DND-41 (cell line): ENCODE results near the gene BAG5.
"Not testable (repeated sequence)": the region's sequence is repeated elsewhere in the genome, so short reads cannot be mapped to it uniquely, and the experiment has no call there.

Experiments
- ATAC-seq: fragments of 200-7000 bp; cut with Tn5 transposase; 3 replicates; pipeline ENCODE4 v1.9.1; 2021; ENCODE audit warnings: low read depth; ENCODE audit not compliant: insufficient read depth
- DNase-seq: peaks from one replicate; pipeline ENCODE4 v3.0.0-alpha.2; 2020
- H2AFZ ChIP-seq: 2 replicates; pipeline ENCODE4 v1.6.0; 2012; ENCODE audit warnings: low read depth, low read length
- H3K27ac ChIP-seq: 2 replicates; pipeline ENCODE4 v1.5.1; 2012; ENCODE audit warnings: low read length, inconsistent platforms
- H3K27me3 ChIP-seq: fragments of 200-600 bp; sonication (generic); 2 replicates; pipeline ENCODE4 v1.6.0; 2012; ENCODE audit warnings: low read length, mild to moderate bottlenecking, inconsistent platforms; ENCODE audit not compliant: insufficient read depth, poor library complexity
- H3K36me3 ChIP-seq: 2 replicates; pipeline ENCODE4 v1.5.1; 2012; ENCODE audit warnings: low read length, inconsistent platforms; ENCODE audit not compliant: insufficient read depth
- H3K4me1 ChIP-seq: 2 replicates; pipeline ENCODE4 v1.5.1; 2012; ENCODE audit warnings: mild to moderate bottlenecking, low read length; ENCODE audit not compliant: insufficient read depth
- H3K4me2 ChIP-seq: 2 replicates; pipeline ENCODE4 v1.6.0; 2012; ENCODE audit warnings: mild to moderate bottlenecking, moderate library complexity, low read length, inconsistent platforms; ENCODE audit not compliant: insufficient read depth
- H3K4me3 ChIP-seq, 2 experiments: fragments of 200-600 bp in 1 of 2; shearing (Covaris generic) in 1 of 2; 2 replicates each; pipeline ENCODE4 v1.5.1; 2012 to 2016; ENCODE audit warnings: inconsistent platforms in 2 of 2, low read length in 2 of 2, mild to moderate bottlenecking in 2 of 2, low read depth in 1 of 2, moderate library complexity in 1 of 2
- H3K79me2 ChIP-seq: 2 replicates; pipeline ENCODE4 v1.6.0; 2012; ENCODE audit warnings: low read length, inconsistent platforms; ENCODE audit not compliant: insufficient read depth
- H3K9ac ChIP-seq: 2 replicates; pipeline ENCODE4 v1.6.0; 2012; ENCODE audit warnings: low read depth, mild to moderate bottlenecking, inconsistent platforms, low read length, moderate library complexity
- H3K9me3 ChIP-seq: 2 replicates; pipeline ENCODE4 v1.5.1; 2012; ENCODE audit warnings: low read length, moderate library complexity, mild to moderate bottlenecking, inconsistent platforms; ENCODE audit not compliant: insufficient read depth, severe bottlenecking
- H4K20me1 ChIP-seq: 2 replicates; pipeline ENCODE4 v1.6.0; 2012; ENCODE audit warnings: low read length; ENCODE audit not compliant: insufficient read depth
- EZH2 ChIP-seq: IDR thresholded peaks from 3 replicates; pipeline ENCODE4 v1.6.1; 2012; ENCODE audit warnings: borderline replicate concordance, low read depth, mild to moderate bottlenecking, moderate library complexity, low read length, inconsistent platforms; ENCODE audit not compliant: severe bottlenecking
- TF ChIP-seq, protein P1 (sequence below): IDR thresholded peaks from 2 replicates; pipeline ENCODE4 v1.5.1; 2012; ENCODE audit warnings: borderline replicate concordance, low read length, moderate library complexity, mild to moderate bottlenecking; ENCODE audit not compliant: poor library complexity, severe bottlenecking; ENCODE audit errors: extremely low read depth

Gene BAG5, protein sequence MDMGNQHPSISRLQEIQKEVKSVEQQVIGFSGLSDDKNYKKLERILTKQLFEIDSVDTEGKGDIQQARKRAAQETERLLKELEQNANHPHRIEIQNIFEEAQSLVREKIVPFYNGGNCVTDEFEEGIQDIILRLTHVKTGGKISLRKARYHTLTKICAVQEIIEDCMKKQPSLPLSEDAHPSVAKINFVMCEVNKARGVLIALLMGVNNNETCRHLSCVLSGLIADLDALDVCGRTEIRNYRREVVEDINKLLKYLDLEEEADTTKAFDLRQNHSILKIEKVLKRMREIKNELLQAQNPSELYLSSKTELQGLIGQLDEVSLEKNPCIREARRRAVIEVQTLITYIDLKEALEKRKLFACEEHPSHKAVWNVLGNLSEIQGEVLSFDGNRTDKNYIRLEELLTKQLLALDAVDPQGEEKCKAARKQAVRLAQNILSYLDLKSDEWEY

DNA sequence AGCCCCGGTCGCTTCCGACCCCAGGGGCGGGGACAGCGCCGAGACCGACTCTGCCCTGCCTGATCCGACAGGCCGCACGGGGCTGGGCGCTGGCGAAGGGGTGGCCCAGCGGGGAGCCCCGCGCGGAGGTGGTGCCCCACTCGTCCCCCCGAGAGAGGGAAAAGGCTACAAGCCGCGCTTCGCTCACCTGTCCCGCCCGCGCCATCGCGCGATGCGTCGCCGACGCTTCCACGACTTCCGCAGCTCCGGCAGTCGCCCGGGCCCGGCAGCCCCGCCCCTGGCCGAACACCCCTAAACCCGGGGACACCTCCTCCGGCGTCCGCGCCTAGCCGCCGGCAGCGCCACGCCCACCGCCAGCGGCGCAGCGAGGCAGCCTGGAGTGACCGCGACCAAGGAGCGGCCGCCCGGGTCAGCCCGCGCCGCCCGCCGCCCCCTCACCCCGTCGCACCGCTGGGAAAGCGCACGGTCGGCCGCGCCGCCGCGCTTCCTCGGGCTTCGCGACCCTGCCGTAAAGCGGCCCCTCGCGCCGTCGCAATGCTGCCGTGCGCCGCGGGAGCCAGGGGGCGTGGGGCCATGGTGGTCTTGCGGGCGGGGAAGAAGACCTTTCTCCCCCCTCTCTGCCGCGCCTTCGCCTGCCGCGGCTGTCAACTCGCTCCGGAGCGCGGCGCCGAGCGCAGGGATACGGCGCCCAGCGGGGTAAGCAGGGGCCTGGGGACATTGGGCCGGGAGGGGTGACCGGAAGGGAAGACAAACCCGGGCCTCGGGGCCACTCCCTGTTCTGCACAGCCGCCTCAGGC lies at the start of gene BAG5, which contains the start of gene COA8:
TSS of gene BAG5 (minus strand) at position 229 of the 797 bp plus-strand sequence. CDS start 1,493 bp downstream, outside the sequence.
TSS of gene COA8 (plus strand) at position 532 of the 797 bp plus-strand sequence. CDS start at position 574, 42 bp downstream.
- H3K4me1 ChIP-seq, result peaks cover 44% of the 10 kb centered on the region
- H3K4me2 ChIP-seq, result peak within 1 kb of the TSS; percentile 93
- peak within 1 kb of the TSS; percentile 93 for H2AFZ ChIP-seq
- peaks cover 36% of the 10 kb centered on the region for H3K36me3 ChIP-seq
- no peaks in the 10 kb centered on the region for H3K27me3 ChIP-seq
- ATAC-seq, result peak; percentile 84
- H3K27ac ChIP-seq, result peak within 1 kb of the TSS; percentile 88
- no peak for TF ChIP-seq EZH2
- TF ChIP-seq, protein P1, sequence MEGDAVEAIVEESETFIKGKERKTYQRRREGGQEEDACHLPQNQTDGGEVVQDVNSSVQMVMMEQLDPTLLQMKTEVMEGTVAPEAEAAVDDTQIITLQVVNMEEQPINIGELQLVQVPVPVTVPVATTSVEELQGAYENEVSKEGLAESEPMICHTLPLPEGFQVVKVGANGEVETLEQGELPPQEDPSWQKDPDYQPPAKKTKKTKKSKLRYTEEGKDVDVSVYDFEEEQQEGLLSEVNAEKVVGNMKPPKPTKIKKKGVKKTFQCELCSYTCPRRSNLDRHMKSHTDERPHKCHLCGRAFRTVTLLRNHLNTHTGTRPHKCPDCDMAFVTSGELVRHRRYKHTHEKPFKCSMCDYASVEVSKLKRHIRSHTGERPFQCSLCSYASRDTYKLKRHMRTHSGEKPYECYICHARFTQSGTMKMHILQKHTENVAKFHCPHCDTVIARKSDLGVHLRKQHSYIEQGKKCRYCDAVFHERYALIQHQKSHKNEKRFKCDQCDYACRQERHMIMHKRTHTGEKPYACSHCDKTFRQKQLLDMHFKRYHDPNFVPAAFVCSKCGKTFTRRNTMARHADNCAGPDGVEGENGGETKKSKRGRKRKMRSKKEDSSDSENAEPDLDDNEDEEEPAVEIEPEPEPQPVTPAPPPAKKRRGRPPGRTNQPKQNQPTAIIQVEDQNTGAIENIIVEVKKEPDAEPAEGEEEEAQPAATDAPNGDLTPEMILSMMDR, result no peak
- H4K20me1 ChIP-seq, result peaks cover 50% of the 10 kb centered on the region
- H3K9me3 ChIP-seq, result no peaks in the 10 kb centered on the region
- H3K9ac ChIP-seq, result peak within 1 kb of the TSS; percentile 89
- peak; percentile 87 for DNase-seq
- H3K79me2 ChIP-seq, result peaks cover 95% of the 10 kb centered on the region
- H3K4me3 ChIP-seq, result peak within 1 kb of the TSS; percentile 92 to 98

DNA sequence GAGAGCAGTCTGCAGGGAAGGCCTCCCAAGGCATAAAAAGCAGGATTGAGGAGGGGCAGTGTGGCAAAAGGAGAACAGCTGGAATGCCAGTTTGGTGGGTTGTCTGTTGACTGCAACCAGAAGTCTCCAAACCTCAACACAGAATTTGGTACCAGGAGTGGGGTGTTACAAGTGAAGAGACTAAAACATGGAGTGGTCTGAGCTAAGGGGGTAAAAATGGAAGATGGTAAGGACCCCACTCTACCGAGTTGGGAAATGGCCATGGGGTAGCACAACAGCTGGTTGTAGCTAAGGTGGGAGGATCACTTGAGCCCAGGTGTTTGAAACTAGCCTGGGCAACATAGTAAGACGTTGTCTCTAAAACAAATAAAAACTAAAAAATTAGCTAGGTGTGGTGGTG lies 48.8 kb upstream of the BAG5 start:
- no peak overlapping the region for H3K4me2 ChIP-seq
- H3K79me2 ChIP-seq, result no peaks in the 10 kb centered on the region
- DNase-seq, result no peak
- ATAC-seq, result no peak
- H3K27ac ChIP-seq, result no peak overlapping the region
- H3K9me3 ChIP-seq, result peaks cover 7% of the 10 kb centered on the region
- no peaks in the 10 kb centered on the region for H3K27me3 ChIP-seq
- H3K36me3 ChIP-seq, result no peaks in the 10 kb centered on the region
- H4K20me1 ChIP-seq, result peaks cover 16% of the 10 kb centered on the region
- H3K4me1 ChIP-seq, result peaks cover 26% of the 10 kb centered on the region
- H2AFZ ChIP-seq, result no peak overlapping the region
- H3K9ac ChIP-seq, result no peak overlapping the region
- TF ChIP-seq, protein P1, result no peak
- H3K4me3 ChIP-seq, result no peak overlapping the region

DNA sequence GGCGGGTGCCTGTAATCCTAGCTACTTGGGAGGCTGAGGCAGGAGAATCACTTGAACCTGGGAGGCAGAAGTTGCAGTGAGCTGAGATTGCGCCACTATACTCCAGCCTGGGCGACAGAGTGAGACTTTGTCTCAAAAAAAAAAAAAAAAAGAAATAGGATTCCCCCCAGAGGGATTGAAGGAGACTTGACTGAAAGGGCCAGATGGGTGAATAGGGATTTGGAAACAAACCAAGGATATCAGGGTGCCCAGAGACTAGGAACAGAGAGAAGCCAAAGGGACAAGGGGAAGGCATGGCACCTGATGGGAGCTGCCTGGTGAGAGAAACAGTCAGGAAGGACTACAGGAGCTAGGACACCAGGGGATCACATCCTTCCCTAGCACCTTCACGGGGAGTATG lies 46.6 kb upstream of the BAG5 start:
- peaks cover 27% of the 10 kb centered on the region for H4K20me1 ChIP-seq
- not testable (repeated sequence) for ATAC-seq, H3K36me3 ChIP-seq, H3K27me3 ChIP-seq, H3K4me2 ChIP-seq, H3K4me3 ChIP-seq, H3K9me3 ChIP-seq, H2AFZ ChIP-seq, H3K79me2 ChIP-seq, H3K9ac ChIP-seq, H3K27ac ChIP-seq, DNase-seq
- H3K4me1 ChIP-seq, result peaks cover 30% of the 10 kb centered on the region

DNA sequence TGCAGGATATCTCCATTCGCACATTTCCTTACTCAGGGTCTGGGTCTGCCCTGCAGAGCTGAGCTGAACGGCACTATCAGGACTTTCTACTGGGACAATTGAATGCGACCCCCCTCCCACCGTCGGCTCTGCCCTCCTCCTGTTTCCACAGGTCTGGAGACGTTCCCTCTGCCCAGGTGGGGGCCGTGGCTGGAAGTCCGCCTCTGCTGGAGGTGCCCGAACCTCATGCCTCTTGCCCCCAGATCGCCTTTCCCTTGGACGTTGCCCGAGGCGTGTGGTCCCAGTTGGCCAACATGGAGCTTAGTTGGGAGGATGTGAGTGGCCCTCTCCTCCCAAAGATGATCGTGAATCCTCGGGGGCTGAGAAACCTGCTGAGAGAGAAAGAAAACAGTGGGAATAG lies 45.4 kb upstream of the BAG5 start:
- peak overlapping the region in 1 of 2 experiments; percentile 41; a peak in 2 of 4 replicates for H3K4me3 ChIP-seq
- peak overlapping the region; percentile 24; the same call in 1 of the 2 replicates for H3K9ac ChIP-seq
- H4K20me1 ChIP-seq, result peaks cover 27% of the 10 kb centered on the region
- H3K27me3 ChIP-seq, result no peaks in the 10 kb centered on the region
- no peak overlapping the region for H3K27ac ChIP-seq
- TF ChIP-seq, protein P1, result no peak
- TF ChIP-seq EZH2, result no peak
- peaks cover 7% of the 10 kb centered on the region for H3K9me3 ChIP-seq
- H3K4me2 ChIP-seq, result peak overlapping the region; percentile 71
- H3K4me1 ChIP-seq, result peaks cover 30% of the 10 kb centered on the region
- no peak for DNase-seq
- no peak overlapping the region for H2AFZ ChIP-seq
- no peaks in the 10 kb centered on the region for H3K79me2 ChIP-seq
- peak; percentile 16 for ATAC-seq
- H3K36me3 ChIP-seq, result no peaks in the 10 kb centered on the region
